Esophagus squamous epithelium (tissue), 4 donors: ENCODE results near the gene RERE.

ENCODE experiments used
- POLR2A ChIP-seq, 4 donors: fragments of 450-650 bp; IDR thresholded peaks; one replicate each; pipeline ENCODE4 v1.6.1; 2017; ENCODE audit warnings: antibody characterized with exemption in 4 of 4, mild to moderate bottlenecking in 4 of 4, moderate library complexity in 3 of 4
- TF ChIP-seq, protein P1 (sequence below), 6 experiments: fragments of 450-650 bp in 4 of 6; fragments of 200-600 bp in 2 of 6; sonication (generic) in 2 of 6; IDR thresholded peaks; one replicate each; pipeline ENCODE4 v1.5.1; 2016 to 2019; ENCODE audit warnings: antibody characterized with exemption in 6 of 6, mild to moderate bottlenecking in 4 of 6, moderate library complexity in 4 of 6

DNA sequence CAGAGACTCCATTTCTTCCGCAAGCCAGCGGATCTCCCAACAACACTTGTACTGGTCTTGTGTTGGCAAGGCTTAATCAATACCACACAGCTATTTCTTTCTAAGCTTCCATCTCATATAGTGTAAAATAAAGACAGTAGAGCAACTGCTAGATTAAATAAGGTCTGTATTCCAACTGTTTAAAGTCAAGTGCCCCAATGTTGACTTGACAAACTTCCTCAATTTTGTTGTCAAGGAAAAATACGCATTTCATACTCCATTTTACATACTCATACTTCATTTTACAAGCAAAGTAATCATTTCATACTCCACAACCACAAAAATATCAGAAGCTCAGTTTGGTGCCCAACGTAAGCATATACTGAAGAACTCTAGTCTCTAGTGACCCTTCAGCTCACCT is 143.0 kb downstream of the RERE start:
- TF ChIP-seq, protein P1, sequence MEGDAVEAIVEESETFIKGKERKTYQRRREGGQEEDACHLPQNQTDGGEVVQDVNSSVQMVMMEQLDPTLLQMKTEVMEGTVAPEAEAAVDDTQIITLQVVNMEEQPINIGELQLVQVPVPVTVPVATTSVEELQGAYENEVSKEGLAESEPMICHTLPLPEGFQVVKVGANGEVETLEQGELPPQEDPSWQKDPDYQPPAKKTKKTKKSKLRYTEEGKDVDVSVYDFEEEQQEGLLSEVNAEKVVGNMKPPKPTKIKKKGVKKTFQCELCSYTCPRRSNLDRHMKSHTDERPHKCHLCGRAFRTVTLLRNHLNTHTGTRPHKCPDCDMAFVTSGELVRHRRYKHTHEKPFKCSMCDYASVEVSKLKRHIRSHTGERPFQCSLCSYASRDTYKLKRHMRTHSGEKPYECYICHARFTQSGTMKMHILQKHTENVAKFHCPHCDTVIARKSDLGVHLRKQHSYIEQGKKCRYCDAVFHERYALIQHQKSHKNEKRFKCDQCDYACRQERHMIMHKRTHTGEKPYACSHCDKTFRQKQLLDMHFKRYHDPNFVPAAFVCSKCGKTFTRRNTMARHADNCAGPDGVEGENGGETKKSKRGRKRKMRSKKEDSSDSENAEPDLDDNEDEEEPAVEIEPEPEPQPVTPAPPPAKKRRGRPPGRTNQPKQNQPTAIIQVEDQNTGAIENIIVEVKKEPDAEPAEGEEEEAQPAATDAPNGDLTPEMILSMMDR (IDR thresholded peaks at IDR 0.05): no peak
- no peak for TF ChIP-seq POLR2A (IDR thresholded peaks at IDR 0.05)
